GM12875 (cell line): ENCODE data around the gene RPS8.
A peak's percentile ranks its signal among the peaks of the same experiment; 100 is the strongest.
"Not testable (repeated sequence)": the region's sequence is repeated elsewhere in the genome, so short reads cannot be mapped to it uniquely, and the experiment has no call there.

Experiments
- H3K4me3 ChIP-seq: one replicate; pipeline ENCODE4 v1.5.1; 2011; ENCODE audit warnings: low read depth, low read length, control low read depth
- TF ChIP-seq, protein P1 (sequence below): IDR thresholded peaks from 2 replicates; pipeline ENCODE4 v1.5.1; 2011; ENCODE audit warnings: low read depth, mild to moderate bottlenecking, control low read depth, inconsistent platforms, low read length, moderate library complexity, borderline replicate concordance; ENCODE audit not compliant: insufficient read depth

The RPS8 gene

DNA sequence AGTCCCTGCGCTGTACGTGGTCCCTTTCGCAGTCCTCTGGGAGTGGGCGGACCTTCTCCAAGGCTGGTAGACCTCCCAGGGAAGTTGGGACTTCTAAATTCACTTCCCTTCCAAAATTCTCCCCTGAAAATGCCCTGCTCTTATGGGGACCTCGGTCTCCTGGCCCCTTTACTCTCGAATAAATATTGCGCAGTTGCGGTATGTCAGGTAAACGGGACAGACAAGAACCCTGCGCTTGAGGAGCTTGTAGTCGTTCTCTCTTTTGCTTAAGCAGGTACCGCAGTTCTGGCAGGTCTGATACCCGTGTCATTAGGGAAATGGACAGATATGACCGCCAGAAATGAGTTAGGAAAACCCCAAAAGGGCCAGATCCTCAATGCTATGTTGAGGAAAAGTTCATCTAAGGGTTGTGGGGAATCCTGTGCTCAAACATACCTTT lies 35.1 kb upstream of the RPS8 start:
- peak overlapping the region; percentile 71 for H3K4me3 ChIP-seq
- TF ChIP-seq, protein P1, sequence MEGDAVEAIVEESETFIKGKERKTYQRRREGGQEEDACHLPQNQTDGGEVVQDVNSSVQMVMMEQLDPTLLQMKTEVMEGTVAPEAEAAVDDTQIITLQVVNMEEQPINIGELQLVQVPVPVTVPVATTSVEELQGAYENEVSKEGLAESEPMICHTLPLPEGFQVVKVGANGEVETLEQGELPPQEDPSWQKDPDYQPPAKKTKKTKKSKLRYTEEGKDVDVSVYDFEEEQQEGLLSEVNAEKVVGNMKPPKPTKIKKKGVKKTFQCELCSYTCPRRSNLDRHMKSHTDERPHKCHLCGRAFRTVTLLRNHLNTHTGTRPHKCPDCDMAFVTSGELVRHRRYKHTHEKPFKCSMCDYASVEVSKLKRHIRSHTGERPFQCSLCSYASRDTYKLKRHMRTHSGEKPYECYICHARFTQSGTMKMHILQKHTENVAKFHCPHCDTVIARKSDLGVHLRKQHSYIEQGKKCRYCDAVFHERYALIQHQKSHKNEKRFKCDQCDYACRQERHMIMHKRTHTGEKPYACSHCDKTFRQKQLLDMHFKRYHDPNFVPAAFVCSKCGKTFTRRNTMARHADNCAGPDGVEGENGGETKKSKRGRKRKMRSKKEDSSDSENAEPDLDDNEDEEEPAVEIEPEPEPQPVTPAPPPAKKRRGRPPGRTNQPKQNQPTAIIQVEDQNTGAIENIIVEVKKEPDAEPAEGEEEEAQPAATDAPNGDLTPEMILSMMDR, result no peak

DNA sequence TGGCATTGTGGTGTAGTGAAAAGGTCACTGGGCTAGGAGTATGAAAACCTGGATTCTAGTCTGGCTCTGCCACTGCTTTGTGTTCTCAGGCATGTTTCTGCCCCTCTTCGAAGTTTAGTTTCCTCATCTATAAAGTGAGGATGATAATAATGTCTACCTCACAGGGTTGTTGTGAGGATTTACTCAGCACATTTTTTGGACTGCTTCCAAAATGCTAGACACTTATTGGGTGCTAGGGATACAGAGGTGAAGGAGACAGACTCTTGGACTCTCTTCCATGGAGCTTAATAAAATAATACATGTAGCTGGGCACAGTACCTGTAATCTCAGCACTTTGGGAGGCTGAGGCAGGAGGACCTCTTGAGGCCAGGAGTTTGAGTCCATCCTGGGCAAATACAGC lies 32.1 kb upstream of the RPS8 start:
- TF ChIP-seq, protein P1, result no peak
- no peak overlapping the region for H3K4me3 ChIP-seq

DNA sequence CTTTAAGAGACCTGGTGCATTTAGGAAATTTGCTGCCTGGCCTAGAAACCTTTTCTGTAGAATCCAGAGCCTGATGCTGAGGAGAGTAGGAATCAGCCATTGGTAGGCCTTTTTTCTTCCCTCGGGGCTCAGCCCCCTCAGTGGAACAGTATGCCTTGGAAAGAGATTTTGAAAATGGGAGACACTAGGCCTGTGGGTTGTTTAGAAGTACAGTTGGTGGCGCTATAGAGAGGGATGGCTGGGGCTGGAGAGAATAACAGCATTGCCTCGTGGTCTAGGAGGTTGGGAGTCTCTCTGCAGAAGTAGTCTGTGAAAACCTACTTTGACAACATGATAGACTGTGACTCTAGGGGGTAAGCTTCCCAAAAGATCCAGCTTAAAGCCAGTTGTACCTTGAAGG lies 27.5 kb upstream of the RPS8 start:
- H3K4me3 ChIP-seq, result no peak overlapping the region
- TF ChIP-seq, protein P1, result no peak

DNA sequence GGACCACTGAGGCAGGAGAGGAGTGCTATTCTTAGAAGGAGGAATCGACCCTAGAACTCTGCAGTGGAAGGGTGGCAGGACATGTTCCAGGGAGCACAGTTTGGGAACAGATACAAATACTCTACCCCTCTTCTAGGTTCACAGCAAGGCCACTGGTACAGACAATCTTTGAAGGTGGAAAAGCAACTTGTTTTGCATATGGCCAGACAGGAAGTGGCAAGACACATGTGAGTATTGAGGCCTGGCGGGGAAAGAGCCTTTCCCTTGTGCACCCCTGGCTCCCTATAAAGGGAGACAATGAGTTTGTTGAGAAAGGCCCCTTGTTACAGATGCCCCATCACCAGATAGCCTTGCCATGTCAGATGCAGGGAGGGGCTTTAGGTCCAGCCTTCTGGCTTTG lies 17.9 kb upstream of the RPS8 start:
- no peak overlapping the region for H3K4me3 ChIP-seq
- TF ChIP-seq, protein P1, result no peak

DNA sequence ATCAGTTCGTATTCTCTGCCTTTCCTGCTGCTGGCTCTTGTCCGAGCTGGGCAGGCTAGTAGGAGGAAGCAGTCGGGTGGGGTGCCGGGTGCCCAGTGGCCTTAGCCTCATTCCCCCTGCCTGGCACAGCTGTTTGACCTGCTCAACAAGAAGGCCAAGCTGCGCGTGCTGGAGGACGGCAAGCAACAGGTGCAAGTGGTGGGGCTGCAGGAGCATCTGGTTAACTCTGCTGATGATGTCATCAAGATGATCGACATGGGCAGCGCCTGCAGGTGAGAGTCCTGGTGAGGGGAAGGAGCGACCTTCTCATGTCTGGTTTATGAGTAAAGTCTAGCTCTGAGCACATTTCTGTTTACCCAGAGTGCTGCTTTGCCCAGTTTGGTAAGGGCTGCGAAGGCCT lies 16.3 kb upstream of the RPS8 start:
- no peak overlapping the region for H3K4me3 ChIP-seq
- TF ChIP-seq, protein P1, result no peak

DNA sequence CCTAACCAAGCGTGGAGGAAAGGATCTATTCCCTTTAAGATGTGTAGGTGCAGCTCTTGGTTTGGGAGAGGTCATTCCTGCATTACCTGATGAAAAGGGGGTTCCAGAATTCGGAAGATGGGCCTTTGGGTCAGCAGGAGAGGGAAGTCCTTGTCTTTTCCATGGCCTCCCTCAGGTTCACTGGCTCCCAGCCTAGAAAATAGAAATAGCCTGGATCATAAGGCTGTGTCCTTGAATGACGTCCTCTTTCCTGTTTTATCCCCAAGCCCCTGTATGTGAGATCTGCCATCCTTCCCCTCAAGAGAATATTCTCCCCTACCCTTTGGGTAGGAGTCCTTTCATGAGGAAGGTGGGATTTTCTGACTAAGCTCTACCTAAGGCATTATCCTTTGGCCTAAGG lies 14.5 kb upstream of the RPS8 start:
- TF ChIP-seq, protein P1, result no peak

DNA sequence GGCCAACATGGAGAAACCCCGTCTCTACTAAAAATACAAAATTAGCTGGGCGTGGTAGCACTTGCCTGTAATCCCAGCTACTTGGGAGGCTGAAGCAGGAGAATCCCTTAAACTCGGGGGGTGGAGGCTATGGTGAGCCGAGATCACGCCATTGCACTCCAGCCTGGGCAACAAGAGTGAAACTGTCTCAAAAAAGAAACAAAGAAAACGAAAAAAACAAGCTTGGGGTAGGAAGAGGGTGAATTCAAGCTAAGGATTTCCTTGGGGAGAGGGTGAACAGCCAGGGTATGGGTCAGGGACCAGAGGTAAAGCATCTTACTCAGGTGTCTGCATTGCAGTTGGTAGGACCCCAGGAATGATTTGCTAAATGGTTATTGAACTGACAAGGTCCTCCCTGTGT lies 8.9 kb upstream of the RPS8 start:
- H3K4me3 ChIP-seq, result not testable (repeated sequence)

More for the DNA sequence above, 14.5 kb upstream of the RPS8 start:
- H3K4me3 ChIP-seq, result no peak overlapping the region
